H1 (cell line): ENCODE data around the gene TPP2. TPM values are rescaled to one million over a fixed set of nuclear protein-coding genes. Genes with fewer than 3 reads are reported as not detected.

ENCODE experiments used
- CTCF ChIA-PET: fragments of 300-600 bp; sonication (Branson Sonifier 250); formaldehyde crosslinking; loops from one replicate; lab custom pipeline; 2021; ENCODE audit not compliant: partially characterized antibody; lab: Charles Lee
- POLR2A ChIA-PET: fragments of 300-600 bp; sonication (Branson Sonifier 250); formaldehyde crosslinking; loops from one replicate; lab custom pipeline; 2021; ENCODE audit warnings: inconsistent platforms; ENCODE audit not compliant: partially characterized antibody; lab: Charles Lee
- DNase-seq, 2 experiments: peaks; one replicate each; pipeline versions ENCODE4 v3.0.0 to v3.0.0-alpha.2; 2010 to 2022; ENCODE audit warnings: low spot score in 2 of 2, low read depth in 1 of 2, mixed read lengths in 1 of 2
- FAIRE-seq: peaks from 2 replicates; lab custom pipeline; 2011; peaks lifted over from hg19 to GRCh38; lab: Jason Lieb, UNC
- H2AFZ ChIP-seq: 2 replicates; pipeline ENCODE4 v1.8.1; 2012; ENCODE audit warnings: low read length, inconsistent platforms
- H2AK5ac ChIP-seq: 2 replicates; pipeline ENCODE4 v1.6.1; 2013; ENCODE audit warnings: low read depth, low read length
- H2BK120ac ChIP-seq: replicated peaks from 2 replicates; pipeline ENCODE3; 2013; ENCODE audit warnings: low read depth, low read length, inconsistent platforms
- H2BK12ac ChIP-seq: 2 replicates; pipeline ENCODE4 v1.6.1; 2013; ENCODE audit warnings: low read depth, low read length
- H2BK15ac ChIP-seq: 2 replicates; pipeline ENCODE4 v1.6.1; 2013; ENCODE audit warnings: low read length
- H2BK20ac ChIP-seq: 2 replicates; pipeline ENCODE4 v1.6.1; 2013; ENCODE audit warnings: low read length
- H2BK5ac ChIP-seq: 2 replicates; pipeline ENCODE4 v1.6.1; 2013; ENCODE audit warnings: low read depth, low read length
- H3K14ac ChIP-seq: 2 replicates; pipeline ENCODE4 v1.6.1; 2013; ENCODE audit warnings: inconsistent platforms; ENCODE audit not compliant: insufficient read length
- H3K18ac ChIP-seq: 2 replicates; pipeline ENCODE4 v1.6.1; 2013; ENCODE audit warnings: low read length; ENCODE audit errors: extremely low read depth
- H3K23ac ChIP-seq: 2 replicates; pipeline ENCODE4 v1.6.1; 2013; ENCODE audit warnings: inconsistent platforms; ENCODE audit not compliant: insufficient read length
- H3K23me2 ChIP-seq: 2 replicates; pipeline ENCODE4 v1.6.1; 2013; ENCODE audit warnings: low read depth, low read length
- H3K27ac ChIP-seq: 2 replicates; pipeline ENCODE4 v1.6.1; 2011; ENCODE audit warnings: low read depth, low read length, inconsistent platforms
- H3K27me3 ChIP-seq, 4 experiments: replicated peaks in 1 of 4; 1 replicate in 1 of 4; 2 replicates in 3 of 4; pipeline versions ENCODE4 v1.6.1 to v1.8.1; 2011 to 2013; ENCODE audit warnings: low read length in 3 of 4, mild to moderate bottlenecking in 3 of 4, inconsistent platforms in 2 of 4, mixed read lengths in 2 of 4, moderate library complexity in 1 of 4; ENCODE audit not compliant: control insufficient read depth in 3 of 4, insufficient read depth in 3 of 4; ENCODE audit errors: extremely low read depth in 1 of 4
- H3K36me3 ChIP-seq, 4 experiments: 2 replicates each; pipeline versions ENCODE4 v1.6.1 to v1.8.1; 2011 to 2013; ENCODE audit warnings: mild to moderate bottlenecking in 4 of 4, low read length in 3 of 4, moderate library complexity in 2 of 4, control low read depth in 1 of 4, inconsistent platforms in 1 of 4; ENCODE audit not compliant: insufficient read depth in 4 of 4, control insufficient read depth in 2 of 4
- H3K4ac ChIP-seq: replicated peaks from 2 replicates; pipeline ENCODE3; 2013; ENCODE audit warnings: low read length, low read depth, mixed read lengths, inconsistent platforms; ENCODE audit not compliant: insufficient read length
- H3K4me1 ChIP-seq, 4 experiments: replicated peaks in 1 of 4; 1 replicate in 1 of 4; 2 replicates in 3 of 4; pipeline versions ENCODE4 v1.6.1 to v1.8.1; 2011 to 2013; ENCODE audit warnings: low read length in 3 of 4, inconsistent platforms in 2 of 4, mixed read lengths in 1 of 4; ENCODE audit not compliant: insufficient read depth in 4 of 4, control insufficient read depth in 3 of 4
- H3K4me2 ChIP-seq, 2 experiments: 2 replicates each; pipeline versions ENCODE4 v1.6.1 to v1.8.1; 2011 to 2013; ENCODE audit warnings: low read depth in 2 of 2, low read length in 2 of 2, control low read depth in 1 of 2, inconsistent platforms in 1 of 2, mild to moderate bottlenecking in 1 of 2; ENCODE audit not compliant: insufficient read depth in 1 of 2
- H3K4me3 ChIP-seq, 4 experiments: fragments of 200-600, 300-600 bp in 1 of 4; sonication (generic), shearing (Covaris generic), sonication (Bioruptor Twin) in 1 of 4; 2 replicates each; pipeline versions ENCODE4 v1.5.1 to v1.8.1; 2011 to 2016; ENCODE audit warnings: low read length in 4 of 4, low read depth in 3 of 4, control low read depth in 2 of 4, inconsistent platforms in 2 of 4, mild to moderate bottlenecking in 2 of 4, mixed read lengths in 1 of 4, moderate library complexity in 1 of 4; ENCODE audit not compliant: insufficient read depth in 2 of 4; ENCODE audit errors: extremely low read depth in 1 of 4
- H3K56ac ChIP-seq: replicated peaks from 2 replicates; pipeline ENCODE3; 2013; ENCODE audit warnings: low read depth, mild to moderate bottlenecking, mixed read lengths, low read length, inconsistent platforms; ENCODE audit not compliant: insufficient read length
- H3K79me1 ChIP-seq: 2 replicates; pipeline ENCODE4 v1.6.1; 2013; ENCODE audit warnings: low read depth, low read length, control low read depth
- H3K79me2 ChIP-seq, 2 experiments: 2 replicates each; pipeline versions ENCODE4 v1.6.1 to v1.8.1; 2012 to 2013; ENCODE audit warnings: low read length in 2 of 2, mild to moderate bottlenecking in 2 of 2, inconsistent platforms in 1 of 2; ENCODE audit not compliant: insufficient read depth in 2 of 2, control insufficient read depth in 1 of 2
- H3K9ac ChIP-seq, 4 experiments: replicated peaks in 1 of 4; 1 replicate in 1 of 4; 2 replicates in 3 of 4; pipeline versions ENCODE4 v1.6.1 to v1.8.1; 2011 to 2013; ENCODE audit warnings: low read depth in 3 of 4, low read length in 3 of 4, control low read depth in 2 of 4, mild to moderate bottlenecking in 2 of 4, moderate library complexity in 2 of 4, inconsistent platforms in 1 of 4; ENCODE audit errors: extremely low read depth in 1 of 4
- H3K9me3 ChIP-seq, 2 experiments: 2 replicates each; pipeline versions ENCODE4 v1.6.1 to v1.8.1; 2012 to 2013; ENCODE audit warnings: mild to moderate bottlenecking in 2 of 2, moderate library complexity in 2 of 2, control low read depth in 1 of 2, inconsistent platforms in 1 of 2, low read depth in 1 of 2, low read length in 1 of 2, mixed read lengths in 1 of 2; ENCODE audit not compliant: insufficient read depth in 2 of 2
- H4K20me1 ChIP-seq, 2 experiments: replicated peaks in 1 of 2; 2 replicates each; pipeline versions ENCODE3 to v1.8.1; 2011 to 2013; ENCODE audit warnings: inconsistent platforms in 2 of 2, low read length in 2 of 2, mild to moderate bottlenecking in 1 of 2; ENCODE audit not compliant: insufficient read depth in 2 of 2, control insufficient read depth in 1 of 2
- H4K5ac ChIP-seq: 2 replicates; pipeline ENCODE4 v1.6.1; 2013; ENCODE audit warnings: low read length, low read depth, mixed read lengths, inconsistent platforms; ENCODE audit not compliant: insufficient read length
- H4K8ac ChIP-seq: 2 replicates; pipeline ENCODE4 v1.8.0; 2013; ENCODE audit warnings: mild to moderate bottlenecking, moderate library complexity, low read length, inconsistent platforms; ENCODE audit not compliant: insufficient read depth; ENCODE audit errors: extremely low read depth
- H4K91ac ChIP-seq: replicated peaks from 2 replicates; pipeline ENCODE3; 2013; ENCODE audit warnings: low read length, mixed read lengths, inconsistent platforms; ENCODE audit not compliant: insufficient read length
- BCL11A ChIP-seq, 2 experiments: IDR thresholded peaks; one replicate each; pipeline ENCODE4 v1.6.1; 2011; ENCODE audit warnings: low read depth in 2 of 2, low read length in 2 of 2, mild to moderate bottlenecking in 2 of 2
- GABPA ChIP-seq: IDR thresholded peaks from 2 replicates; pipeline ENCODE4 v1.6.1; 2011; ENCODE audit warnings: mild to moderate bottlenecking, low read length, moderate library complexity, borderline replicate concordance; ENCODE audit not compliant: insufficient read depth
- GTF2F1 ChIP-seq: IDR thresholded peaks from 2 replicates; pipeline ENCODE4 v1.6.1; 2012; ENCODE audit warnings: low read depth, low read length, improper control_type of control experiment, borderline replicate concordance
- KDM1A ChIP-seq: fragments of 200-600, 300-600 bp; sonication (generic); IDR thresholded peaks from 2 replicates; pipeline ENCODE4 v1.7.1; 2016; ENCODE audit warnings: mild to moderate bottlenecking, low read length, borderline replicate concordance
- NANOG ChIP-seq: IDR thresholded peaks from 2 replicates; pipeline ENCODE4 v1.6.1; 2011; ENCODE audit warnings: low read length, low read depth, mild to moderate bottlenecking, inconsistent platforms; ENCODE audit not compliant: insufficient read depth, poor library complexity, severe bottlenecking
- NRF1 ChIP-seq: IDR thresholded peaks from 2 replicates; pipeline ENCODE4 v1.6.1; 2011; ENCODE audit warnings: mild to moderate bottlenecking, low read depth, low read length, improper control_type of control experiment
- POLR2AphosphoS5 ChIP-seq: IDR thresholded peaks from 2 replicates; pipeline ENCODE4 v1.6.1; 2011; ENCODE audit warnings: low read depth, low read length
- RBBP5 ChIP-seq: IDR thresholded peaks from 2 replicates; pipeline ENCODE4 v1.7.1; 2012; ENCODE audit warnings: low read depth, mild to moderate bottlenecking, inconsistent platforms, low read length, moderate library complexity, borderline replicate concordance
- SIN3A ChIP-seq, 2 experiments: IDR thresholded peaks in 1 of 2; conservative IDR thresholded peaks in 1 of 2; 2 replicates each; pipeline ENCODE4 v1.6.1; 2011 to 2012; ENCODE audit warnings: low read length in 2 of 2, improper control_type of control experiment in 1 of 2, low read depth in 1 of 2, mild to moderate bottlenecking in 1 of 2
- SRF ChIP-seq: IDR thresholded peaks from 2 replicates; pipeline ENCODE4 v1.6.1; 2011; ENCODE audit warnings: mild to moderate bottlenecking, low read depth, low read length, moderate library complexity
- SUZ12 ChIP-seq: fragments of 200-600 bp; sonication (generic); IDR thresholded peaks from 2 replicates; pipeline ENCODE4 v1.6.1; 2012; ENCODE audit warnings: mild to moderate bottlenecking, inconsistent platforms, low read length, moderate library complexity, mixed read lengths
- TAF7 ChIP-seq: optimal IDR thresholded peaks from 2 replicates; pipeline ENCODE3; 2011; ENCODE audit warnings: low read depth, mild to moderate bottlenecking, inconsistent platforms, low read length, moderate library complexity, borderline replicate concordance
- TBP ChIP-seq: IDR thresholded peaks from 2 replicates; pipeline ENCODE4 v1.6.1; 2011; ENCODE audit warnings: low read depth, low read length, improper control_type of control experiment
- TCF12 ChIP-seq: IDR thresholded peaks from 2 replicates; pipeline ENCODE4 v1.6.1; 2011; ENCODE audit warnings: low read depth, mild to moderate bottlenecking, low read length
- YY1 ChIP-seq: IDR thresholded peaks from 2 replicates; pipeline ENCODE4 v1.6.1; 2011; ENCODE audit warnings: low read depth, mild to moderate bottlenecking, low read length
- WGBS, 2 experiments: shearing (Covaris generic) in 1 of 2; methylation state at CpG; one replicate each; pipeline versions ENCODE4 v1.1.6 to v1.1.7; 2013 to 2015; ENCODE audit warnings: low lambda C conversion rate in 2 of 2, mixed read lengths in 2 of 2, inconsistent platforms in 1 of 2, low coverage in 1 of 2, missing lambda C conversion rate in 1 of 2; ENCODE audit not compliant: insufficient replicate concordance in 2 of 2, insufficient coverage in 1 of 2, insufficient read length in 1 of 2; ENCODE audit errors: extremely low coverage in 1 of 2, missing lambda C conversion rate in 1 of 2; 5-methylcytosine and 5-hydroxymethylcytosine counted together
- polyA plus RNA-seq, 7 experiments: library from polyadenylated mRNA; depleted of rRNA in 3 of 7; stranded (reverse) in 5 of 7; unstranded in 2 of 7; fragments of >200 nt in 5 of 7; fragments of 200-250 nt in 2 of 7; gene quantifications; 1 replicate in 5 of 7; 2 replicates in 1 of 7; 4 replicates in 1 of 7; pipeline versions ENCODE4 v1.2.1 to v1.2.3, GENCODE V29; 2011 to 2013; ENCODE audit warnings: missing spikeins in 2 of 7, mixed read lengths in 2 of 7
- total RNA-seq: library from RNA; stranded (reverse); fragmentation: NEBNext Ultra II Directional; extraction: Animal tissue kit (Norgen Biotek cat#: 25700); gene quantifications from 2 replicates; pipeline ENCODE4 v1.2.1, GENCODE V29; 2021

The TPP2 gene
- total and polyA plus RNA-seq, 2 of the 8 experiments (the other 6 are each of a cell fraction or from before 2014, with no cell fraction given), result 15.9 to 85.7 TPM

DNA sequence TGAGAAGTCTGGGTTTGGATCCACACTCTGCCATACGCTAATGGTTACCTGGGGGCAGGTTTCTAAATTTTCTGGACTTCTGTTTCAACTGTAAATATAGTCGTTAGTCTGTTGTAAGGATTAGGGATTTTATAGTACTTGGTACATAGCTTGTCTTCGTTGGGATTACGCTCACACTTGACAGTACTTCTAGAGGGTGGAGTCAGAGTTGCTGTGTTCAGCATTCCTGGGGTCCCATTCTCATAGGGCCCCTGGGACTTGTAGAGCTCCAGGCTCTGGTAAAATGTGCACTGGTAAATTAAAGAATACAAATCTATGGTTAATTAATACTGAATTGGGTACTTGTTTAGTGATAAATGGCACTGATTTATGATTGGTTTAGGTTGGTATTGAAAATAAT lies 45.2 kb downstream of the TPP2 start:
- FAIRE-seq, result no peak
- Histone ChIP-seq H3K14ac (no peak overlapping the region), H3K4ac (no peak overlapping the region), H4K91ac (no peak overlapping the region), H4K8ac (no peak overlapping the region), H3K36me3 (peaks cover 12 to 96% (median 44%) of the 10 kb centered on the region in 4 experiments), H3K79me1 (no peaks in the 10 kb centered on the region), H2BK120ac (no peak overlapping the region), H3K56ac (no peak overlapping the region), H2BK15ac (no peak overlapping the region), H3K27ac (no peak overlapping the region), H3K9me3 (no peaks in the 10 kb centered on the region), H4K20me1 (no peaks in the 10 kb centered on the region), H3K27me3 (no peaks in the 10 kb centered on the region), H2BK12ac (no peak overlapping the region), H3K4me3 (no peak overlapping the region), H3K23ac (no peak overlapping the region), H4K5ac (no peak overlapping the region), H3K9ac (no peak overlapping the region), H2AK5ac (no peak overlapping the region), H2AFZ (no peak overlapping the region), H3K4me1 (no peaks in the 10 kb centered on the region), H3K23me2 (no peaks in the 10 kb centered on the region), H3K18ac (no peak overlapping the region), H3K79me2 (no peaks in the 10 kb centered on the region), H2BK20ac (no peak overlapping the region), H2BK5ac (no peak overlapping the region), H3K4me2 (no peak overlapping the region)
- ChIA-PET CTCF (interaction anchor here (0.9 to 1.3 kb wide), 3 partner anchors 11 to 62 kb away, joined by 3 read pairs; no protein-coding TSS in a partner anchor), POLR2A (interaction anchor here (3.1 kb wide), 1 partner anchor 10 kb away, joined by 10 read pairs; no protein-coding TSS in a partner anchor)
- no peak for DNase-seq
- WGBS, 2 experiments, result 71% methylated on average over 4 of the region's 4 CpGs; no CpG with 5 or more reads in 1 of the 2 experiments
- no peak for TF ChIP-seq NRF1
- TF ChIP-seq SRF, result no peak
- TF ChIP-seq BCL11A (IDR thresholded peaks at IDR 0.05; ENCODE audit: low read depth in 2 of 2, low read length in 2 of 2), result no peak
- TF ChIP-seq SUZ12, result no peak
- no peak for TF ChIP-seq RBBP5
- no peak for TF ChIP-seq KDM1A
- no peak for TF ChIP-seq NANOG
- no peak for TF ChIP-seq GTF2F1
- no peak for TF ChIP-seq TCF12
- no peak for TF ChIP-seq TBP
- TF ChIP-seq POLR2AphosphoS5, result no peak
- no peak for TF ChIP-seq SIN3A (conservative IDR thresholded peaks at IDR 0.05 in 1 of 2, IDR thresholded peaks at IDR 0.05 in 1 of 2; ENCODE audit: low read depth in 1 of 2, low read length in 2 of 2)
- TF ChIP-seq YY1, result no peak
- TF ChIP-seq TAF7, result no peak
- TF ChIP-seq GABPA, result no peak
